ENCODE data around the gene PIK3C2G. TPM values are rescaled to one million over a fixed set of nuclear protein-coding genes. Genes with fewer than 3 reads are reported as not detected.

The PIK3C2G gene
- total RNA-seq, 1 donor from 2014 or later = not detected

GRCh38 chr12:18556161-18556560 lies 294.8 kb downstream of the PIK3C2G start:
- Mint-ChIP-seq H3K4me3 (ENCODE audit: unreplicated experiment) (no peak overlapping the region), H3K36me3 (ENCODE audit: low read depth) (no peaks in the 10 kb centered on the region), H3K27me3 (ENCODE audit: low read depth) (no peaks in the 10 kb centered on the region), H3K27ac (ENCODE audit: unreplicated experiment) (no peak overlapping the region), H3K4me1 (ENCODE audit: low read depth) (no peaks in the 10 kb centered on the region), H3K9me3 (ENCODE audit: low read depth) (peaks cover 8% of the 10 kb centered on the region)
- TF ChIP-seq, protein P1, sequence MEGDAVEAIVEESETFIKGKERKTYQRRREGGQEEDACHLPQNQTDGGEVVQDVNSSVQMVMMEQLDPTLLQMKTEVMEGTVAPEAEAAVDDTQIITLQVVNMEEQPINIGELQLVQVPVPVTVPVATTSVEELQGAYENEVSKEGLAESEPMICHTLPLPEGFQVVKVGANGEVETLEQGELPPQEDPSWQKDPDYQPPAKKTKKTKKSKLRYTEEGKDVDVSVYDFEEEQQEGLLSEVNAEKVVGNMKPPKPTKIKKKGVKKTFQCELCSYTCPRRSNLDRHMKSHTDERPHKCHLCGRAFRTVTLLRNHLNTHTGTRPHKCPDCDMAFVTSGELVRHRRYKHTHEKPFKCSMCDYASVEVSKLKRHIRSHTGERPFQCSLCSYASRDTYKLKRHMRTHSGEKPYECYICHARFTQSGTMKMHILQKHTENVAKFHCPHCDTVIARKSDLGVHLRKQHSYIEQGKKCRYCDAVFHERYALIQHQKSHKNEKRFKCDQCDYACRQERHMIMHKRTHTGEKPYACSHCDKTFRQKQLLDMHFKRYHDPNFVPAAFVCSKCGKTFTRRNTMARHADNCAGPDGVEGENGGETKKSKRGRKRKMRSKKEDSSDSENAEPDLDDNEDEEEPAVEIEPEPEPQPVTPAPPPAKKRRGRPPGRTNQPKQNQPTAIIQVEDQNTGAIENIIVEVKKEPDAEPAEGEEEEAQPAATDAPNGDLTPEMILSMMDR (IDR thresholded peaks at IDR 0.05) = no peak
- DNase-seq (ENCODE audit: low spot score) = no peak

- DNase-seq (ENCODE audit: low spot score) = no peak
- no peak overlapping the region for H3K27ac Mint-ChIP-seq (ENCODE audit: unreplicated experiment)
- TF ChIP-seq, protein P1 (IDR thresholded peaks at IDR 0.05) = no peak
- no peak overlapping the region for H3K4me3 Mint-ChIP-seq (ENCODE audit: unreplicated experiment)
- no peaks in the 10 kb centered on the region for H3K27me3 Mint-ChIP-seq (ENCODE audit: low read depth)
- no peaks in the 10 kb centered on the region for H3K36me3 Mint-ChIP-seq (ENCODE audit: low read depth)
- H3K9me3 Mint-ChIP-seq (ENCODE audit: low read depth) = peaks cover 8% of the 10 kb centered on the region
- no peaks in the 10 kb centered on the region for H3K4me1 Mint-ChIP-seq (ENCODE audit: low read depth)
These were observed 297.9 kb downstream of the PIK3C2G start for GRCh38 chr12:18559242-18559641.

DNA sequence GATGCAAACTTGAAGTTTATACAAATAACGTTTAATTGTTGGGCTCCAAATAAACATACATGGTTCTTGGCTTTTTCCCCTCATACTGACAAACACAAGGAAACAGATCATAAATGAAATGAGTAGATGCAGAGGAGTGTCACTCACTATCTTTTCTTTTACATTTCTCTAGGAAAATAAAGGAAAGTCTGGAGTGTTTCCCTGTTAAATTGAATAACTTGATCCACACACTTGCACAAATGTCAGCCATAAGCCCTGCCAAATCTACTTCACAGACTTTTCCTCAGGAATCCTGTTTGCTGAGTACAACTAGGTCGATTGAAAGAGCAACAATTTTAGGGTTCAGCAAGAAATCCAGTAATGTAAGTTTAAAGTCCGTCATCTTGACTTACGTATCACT lies 301.2 kb downstream of the PIK3C2G start:
- Mint-ChIP-seq H3K4me1 (ENCODE audit: low read depth) (no peaks in the 10 kb centered on the region), H3K27ac (ENCODE audit: unreplicated experiment) (no peak overlapping the region), H3K9me3 (ENCODE audit: low read depth) (peaks cover 8% of the 10 kb centered on the region), H3K4me3 (ENCODE audit: unreplicated experiment) (no peak overlapping the region), H3K27me3 (ENCODE audit: low read depth) (no peaks in the 10 kb centered on the region), H3K36me3 (ENCODE audit: low read depth) (no peaks in the 10 kb centered on the region)
- TF ChIP-seq, protein P1 (IDR thresholded peaks at IDR 0.05) = no peak
- DNase-seq (ENCODE audit: low spot score) = no peak

GRCh38 chr12:18564306-18564705 lies 303.0 kb downstream of the PIK3C2G start:
- TF ChIP-seq, protein P1 (IDR thresholded peaks at IDR 0.05) = no peak
- Mint-ChIP-seq H3K4me3 (ENCODE audit: unreplicated experiment) (no peak overlapping the region), H3K27ac (ENCODE audit: unreplicated experiment) (no peak overlapping the region)

DNA sequence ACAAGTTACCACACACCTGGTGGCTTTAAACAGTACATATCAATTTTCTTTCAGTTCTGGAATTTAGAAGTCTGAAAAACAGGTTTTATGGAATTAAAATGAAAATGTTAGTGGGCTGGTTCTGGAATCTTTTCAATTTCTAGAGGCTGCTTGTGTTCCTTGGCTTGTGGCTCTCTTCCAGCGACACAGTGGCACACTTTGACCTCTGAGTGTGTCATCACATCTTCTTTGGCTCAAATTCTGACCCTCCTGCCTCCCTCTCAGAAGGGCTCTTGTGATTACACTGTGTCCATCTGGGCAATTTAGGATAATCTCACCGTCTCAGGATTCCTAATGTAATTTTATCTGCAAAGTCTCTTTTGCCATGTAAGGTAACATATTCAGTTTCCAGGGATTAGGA lies 306.5 kb downstream of the PIK3C2G start:
- no peaks in the 10 kb centered on the region for H3K27me3 Mint-ChIP-seq (ENCODE audit: low read depth)
- H3K36me3 Mint-ChIP-seq (ENCODE audit: low read depth) = no peaks in the 10 kb centered on the region
- H3K9me3 Mint-ChIP-seq (ENCODE audit: low read depth) = peaks cover 4% of the 10 kb centered on the region
- TF ChIP-seq, protein P1 (IDR thresholded peaks at IDR 0.05) = no peak
- no peak overlapping the region for H3K4me3 Mint-ChIP-seq (ENCODE audit: unreplicated experiment)
- H3K27ac Mint-ChIP-seq (ENCODE audit: unreplicated experiment) = no peak overlapping the region
- no peaks in the 10 kb centered on the region for H3K4me1 Mint-ChIP-seq (ENCODE audit: low read depth)
- DNase-seq (ENCODE audit: low spot score) = no peak

More at GRCh38 chr12:18564306-18564705, 303.0 kb downstream of the PIK3C2G start:
- Mint-ChIP-seq H3K36me3 (ENCODE audit: low read depth) (no peaks in the 10 kb centered on the region), H3K27me3 (ENCODE audit: low read depth) (no peaks in the 10 kb centered on the region), H3K9me3 (ENCODE audit: low read depth) (peaks cover 8% of the 10 kb centered on the region), H3K4me1 (ENCODE audit: low read depth) (no peaks in the 10 kb centered on the region)
- DNase-seq (ENCODE audit: low spot score) = no peak
